Skeletal muscle satellite cell (primary cell): ENCODE results near the gene ELMO1.

Experiments
- H3K27me3 ChIP-seq: 2 replicates; pipeline ENCODE4 v1.7.0; 2013; ENCODE audit warnings: low read length; ENCODE audit not compliant: control insufficient read depth, insufficient read depth
- H3K36me3 ChIP-seq: 2 replicates; pipeline ENCODE4 v1.7.0; 2013; ENCODE audit warnings: mild to moderate bottlenecking, control low read depth, low read length; ENCODE audit not compliant: insufficient read depth
- H3K4me1 ChIP-seq: 2 replicates; pipeline ENCODE4 v1.7.0; 2013; ENCODE audit warnings: low read length; ENCODE audit not compliant: control insufficient read depth, insufficient read depth
- H3K4me2 ChIP-seq: 2 replicates; pipeline ENCODE4 v1.7.0; 2013; ENCODE audit warnings: mild to moderate bottlenecking, low read length
- H3K4me3 ChIP-seq: 2 replicates; pipeline ENCODE4 v1.7.0; 2013; ENCODE audit warnings: low read length
- H3K9ac ChIP-seq: 2 replicates; pipeline ENCODE4 v1.7.0; 2013; ENCODE audit warnings: mild to moderate bottlenecking, low read depth, low read length, moderate library complexity
- H3K9me3 ChIP-seq: replicated peaks from 2 replicates; pipeline ENCODE4 v1.7.0; 2013; ENCODE audit warnings: mild to moderate bottlenecking, control low read depth, low read length

ELMO1 gene

DNA sequence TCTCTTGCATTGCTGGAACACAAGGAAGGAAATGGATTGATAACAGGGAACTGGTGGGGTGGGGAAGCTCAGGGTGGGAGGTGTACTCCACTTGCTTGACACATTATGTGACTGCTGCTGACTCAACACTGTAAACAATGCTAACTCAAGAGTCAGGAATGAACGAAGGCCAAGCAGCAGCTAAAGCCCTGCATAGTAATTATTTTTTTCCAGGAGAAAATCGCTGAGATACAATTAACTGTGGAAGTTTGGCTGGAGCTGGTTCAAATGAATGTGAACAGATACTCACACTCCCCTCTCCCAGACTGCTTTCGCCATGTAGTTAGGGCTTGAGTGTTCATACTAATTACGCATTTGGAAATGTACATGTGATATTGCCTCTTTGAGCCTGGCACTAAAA is 553.5 kb downstream of the ELMO1 start:
- Histone ChIP-seq H3K9me3 (no peaks in the 10 kb centered on the region), H3K9ac (no peak overlapping the region), H3K4me2 (no peak overlapping the region), H3K4me1 (no peaks in the 10 kb centered on the region), H3K36me3 (no peaks in the 10 kb centered on the region), H3K4me3 (no peak overlapping the region), H3K27me3 (no peaks in the 10 kb centered on the region)

DNA sequence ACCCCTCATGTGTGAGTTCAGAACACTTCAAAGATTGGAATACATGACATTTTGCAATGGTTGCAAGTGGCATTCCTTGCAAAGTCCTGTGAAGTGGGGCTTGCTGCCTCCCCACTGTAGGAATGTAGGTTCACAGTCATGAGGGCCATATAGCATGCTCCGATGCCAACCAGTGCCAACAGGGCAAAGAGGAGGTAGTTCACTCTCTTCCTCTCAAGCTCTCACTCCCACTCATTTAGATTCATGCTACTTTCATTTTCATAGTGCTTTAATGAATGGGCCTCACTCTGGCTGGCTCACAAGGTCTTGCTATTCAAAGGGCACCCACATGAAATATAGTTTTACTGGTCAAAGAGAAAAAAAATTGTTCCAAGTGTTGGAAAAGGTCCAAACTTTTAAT is 554.5 kb downstream of the ELMO1 start:
- H3K4me2 ChIP-seq = no peak overlapping the region
- no peaks in the 10 kb centered on the region for H3K27me3 ChIP-seq
- H3K9me3 ChIP-seq = no peaks in the 10 kb centered on the region
- H3K4me3 ChIP-seq = no peak overlapping the region
- H3K36me3 ChIP-seq = no peaks in the 10 kb centered on the region
- H3K4me1 ChIP-seq = no peaks in the 10 kb centered on the region
- no peak overlapping the region for H3K9ac ChIP-seq

DNA sequence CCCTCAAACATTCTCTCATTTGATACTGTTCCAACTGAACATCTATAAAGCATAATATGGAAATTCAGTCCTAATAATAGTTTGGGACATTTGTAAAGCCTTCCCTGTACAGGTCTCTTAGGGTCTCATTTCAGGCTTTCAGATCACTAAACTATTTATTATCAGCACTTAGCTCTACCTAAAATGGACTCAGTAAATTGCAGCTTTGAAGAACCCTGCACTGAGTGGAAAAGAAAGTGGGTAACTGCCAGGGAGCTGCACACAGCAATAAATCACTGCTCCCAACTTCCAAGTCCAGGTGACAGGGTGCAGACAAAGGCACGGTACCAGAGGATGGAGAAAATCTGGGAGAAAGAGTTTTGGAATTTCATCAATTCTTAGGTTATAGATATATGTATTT is 559.5 kb downstream of the ELMO1 start:
- no peak overlapping the region for H3K4me2 ChIP-seq
- no peak overlapping the region for H3K9ac ChIP-seq
- no peak overlapping the region for H3K4me3 ChIP-seq
- H3K36me3 ChIP-seq = no peaks in the 10 kb centered on the region
- H3K9me3 ChIP-seq = no peaks in the 10 kb centered on the region
- H3K4me1 ChIP-seq = no peaks in the 10 kb centered on the region
- H3K27me3 ChIP-seq = no peaks in the 10 kb centered on the region

DNA sequence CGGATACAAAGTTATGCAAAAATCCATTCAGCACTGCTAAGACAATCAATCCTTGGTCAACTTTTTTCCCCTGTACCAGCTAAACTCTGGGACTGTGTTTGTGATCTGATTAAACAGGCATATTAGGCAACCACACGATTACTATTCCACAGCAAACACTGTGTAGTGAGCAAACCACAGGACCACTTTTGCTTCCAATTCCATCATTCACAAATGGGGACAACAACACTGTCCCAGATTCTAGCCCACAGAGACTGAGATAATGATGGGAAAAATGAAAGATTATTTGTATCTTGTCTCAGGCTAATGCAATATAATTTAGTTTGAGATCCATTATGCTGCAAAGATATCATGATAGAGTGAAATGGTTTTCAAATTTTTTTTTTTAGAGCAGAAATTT is 560.7 kb downstream of the ELMO1 start:
- H3K4me1 ChIP-seq = no peaks in the 10 kb centered on the region
- H3K4me3 ChIP-seq = no peak overlapping the region
- H3K36me3 ChIP-seq = no peaks in the 10 kb centered on the region
- no peak overlapping the region for H3K4me2 ChIP-seq
- H3K9ac ChIP-seq = no peak overlapping the region
- H3K27me3 ChIP-seq = no peaks in the 10 kb centered on the region
- no peaks in the 10 kb centered on the region for H3K9me3 ChIP-seq

DNA sequence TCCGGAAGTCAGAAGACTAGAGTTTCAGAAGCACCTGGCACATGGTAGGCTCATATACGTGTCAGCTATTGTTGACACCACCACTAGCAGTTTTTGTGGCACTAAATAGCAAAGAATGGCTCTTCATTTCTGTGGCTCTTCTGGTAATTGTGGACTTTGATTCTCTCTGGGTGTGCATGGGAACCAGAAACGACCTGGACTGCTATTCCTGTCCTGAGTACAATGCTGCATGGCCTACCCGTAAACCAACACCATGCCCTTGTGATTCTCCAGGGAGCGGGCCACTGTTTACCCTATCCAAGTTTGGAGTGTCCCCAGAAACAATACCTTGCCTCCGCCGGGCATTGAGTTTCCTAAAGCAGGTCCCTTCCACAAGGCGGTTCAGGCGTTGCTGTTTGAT is 561.4 kb downstream of the ELMO1 start:
- Histone ChIP-seq H3K4me2 (no peak overlapping the region), H3K36me3 (no peaks in the 10 kb centered on the region), H3K9ac (no peak overlapping the region)

DNA sequence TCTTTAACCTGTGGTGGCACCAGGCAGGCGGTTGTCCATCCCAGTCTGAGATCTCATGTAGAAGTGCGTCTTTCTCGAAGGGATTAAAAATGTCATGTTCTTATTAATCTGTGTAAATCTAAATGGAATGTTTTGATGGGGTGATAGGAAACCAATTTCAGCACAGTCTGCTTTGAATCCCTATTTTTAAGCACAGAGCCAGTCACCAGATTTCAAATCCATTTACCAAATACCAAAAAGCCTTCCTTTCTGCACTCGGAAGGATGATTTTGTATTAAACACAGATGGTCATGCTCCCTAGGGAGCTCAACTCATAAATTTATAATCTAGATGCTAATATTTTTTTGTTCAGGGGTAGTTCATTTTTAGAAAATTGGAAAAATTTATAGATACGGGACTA is 563.8 kb downstream of the ELMO1 start:
- no peaks in the 10 kb centered on the region for H3K27me3 ChIP-seq
- no peaks in the 10 kb centered on the region for H3K9me3 ChIP-seq
- no peaks in the 10 kb centered on the region for H3K4me1 ChIP-seq
- no peaks in the 10 kb centered on the region for H3K36me3 ChIP-seq
- H3K4me3 ChIP-seq = no peak overlapping the region
- no peak overlapping the region for H3K9ac ChIP-seq
- H3K4me2 ChIP-seq = no peak overlapping the region

More for the DNA sequence above, 561.4 kb downstream of the ELMO1 start:
- Histone ChIP-seq H3K27me3 (no peaks in the 10 kb centered on the region), H3K4me1 (no peaks in the 10 kb centered on the region), H3K9me3 (no peaks in the 10 kb centered on the region), H3K4me3 (no peak overlapping the region)

DNA sequence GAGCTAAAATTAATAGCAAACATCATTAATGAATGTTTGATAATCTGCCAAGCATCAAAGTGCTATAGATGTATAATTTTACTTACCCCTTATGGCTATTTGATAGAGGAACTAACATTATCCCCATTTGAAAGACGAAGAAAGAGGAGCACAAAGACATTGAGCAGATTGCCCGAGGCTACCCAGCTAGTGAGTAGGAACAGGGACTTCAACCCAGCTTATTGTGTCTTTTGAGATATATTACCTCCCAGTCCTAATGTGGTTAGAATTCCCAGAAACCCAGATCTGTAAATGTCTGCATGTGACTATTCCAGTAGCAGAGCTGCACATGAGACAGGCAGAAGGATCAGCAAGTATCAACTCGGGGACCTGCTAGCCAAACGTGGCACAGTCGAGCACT is 564.3 kb downstream of the ELMO1 start:
- Histone ChIP-seq H3K4me2 (no peak overlapping the region), H3K36me3 (no peaks in the 10 kb centered on the region), H3K9ac (no peak overlapping the region), H3K9me3 (no peaks in the 10 kb centered on the region), H3K4me3 (no peak overlapping the region), H3K4me1 (no peaks in the 10 kb centered on the region), H3K27me3 (no peaks in the 10 kb centered on the region)

DNA sequence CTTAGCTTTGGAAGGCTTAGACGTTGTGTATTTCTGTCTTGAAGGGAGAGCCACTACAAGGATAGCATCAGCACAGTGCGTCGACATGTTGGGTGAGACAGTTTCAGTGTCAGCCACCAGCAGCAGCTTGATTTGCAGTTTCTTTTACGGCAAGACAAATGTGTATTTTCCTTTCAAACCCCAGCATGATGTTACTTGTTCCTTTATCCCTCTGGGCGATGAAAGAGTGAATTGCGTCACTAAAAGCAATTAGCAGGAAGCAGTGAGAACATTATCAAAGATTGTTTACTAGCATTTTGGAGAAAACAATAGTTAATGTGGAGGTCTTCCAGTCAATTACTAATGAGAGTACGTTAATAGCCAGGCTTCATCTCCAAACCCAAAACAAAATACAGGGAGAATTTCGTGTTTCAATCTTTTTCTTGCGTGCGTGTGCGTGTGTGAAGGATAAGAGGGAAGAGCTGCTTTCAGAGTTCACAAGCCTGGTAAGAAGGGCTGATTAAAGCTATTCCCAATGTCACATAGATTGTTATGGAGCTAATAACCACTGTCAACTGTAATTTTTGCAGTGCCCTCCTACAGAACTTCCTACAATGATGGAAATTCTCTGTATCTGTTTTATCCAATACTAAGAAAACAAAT is 567.3 kb downstream of the ELMO1 start:
- H3K27me3 ChIP-seq = no peaks in the 10 kb centered on the region
- H3K4me1 ChIP-seq = no peaks in the 10 kb centered on the region
- no peak overlapping the region for H3K4me2 ChIP-seq
- H3K9ac ChIP-seq = no peak overlapping the region
- H3K4me3 ChIP-seq = no peak overlapping the region
- no peaks in the 10 kb centered on the region for H3K9me3 ChIP-seq
- no peaks in the 10 kb centered on the region for H3K36me3 ChIP-seq

DNA sequence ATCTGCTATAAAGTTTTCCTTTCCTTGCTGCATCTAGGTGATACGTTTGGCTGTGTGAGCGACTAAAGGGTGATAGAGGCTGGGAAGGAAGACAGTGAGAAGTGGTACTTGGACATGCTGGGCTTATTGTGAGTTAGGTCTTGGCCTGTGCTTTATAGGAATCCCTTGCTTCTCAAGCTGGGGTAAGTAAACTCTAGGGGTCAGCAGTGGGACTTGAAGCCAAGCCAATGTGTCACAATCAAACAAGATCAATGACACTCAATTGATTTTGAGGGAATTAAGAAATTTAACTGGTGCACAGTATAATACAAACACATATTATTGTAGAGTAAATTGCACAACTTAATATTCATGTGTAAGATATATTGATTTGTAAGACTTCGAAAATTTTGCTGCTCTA is 568.6 kb downstream of the ELMO1 start:
- no peaks in the 10 kb centered on the region for H3K27me3 ChIP-seq
- H3K36me3 ChIP-seq = no peaks in the 10 kb centered on the region
- no peaks in the 10 kb centered on the region for H3K9me3 ChIP-seq
- H3K9ac ChIP-seq = no peak overlapping the region
- no peak overlapping the region for H3K4me3 ChIP-seq
- H3K4me2 ChIP-seq = no peak overlapping the region
- no peaks in the 10 kb centered on the region for H3K4me1 ChIP-seq

DNA sequence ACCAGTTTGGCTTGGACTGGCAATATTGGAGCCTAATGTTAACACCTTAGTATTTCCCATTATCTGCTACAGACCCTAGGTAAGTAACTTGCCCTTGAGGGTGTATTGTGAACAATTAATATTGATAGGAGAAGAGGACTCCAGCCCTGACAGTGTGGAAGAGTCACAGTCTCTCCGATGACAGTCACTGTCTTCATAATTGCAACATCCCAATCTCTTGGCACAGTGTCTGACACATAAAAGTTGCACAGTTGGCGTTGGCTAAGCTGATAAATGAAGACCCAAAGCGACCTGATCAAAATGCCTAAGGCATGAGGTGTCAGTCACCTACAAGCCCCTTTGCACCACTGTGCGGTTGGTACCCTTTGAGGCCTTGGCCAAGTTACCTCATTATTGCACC is 569.6 kb downstream of the ELMO1 start:
- no peaks in the 10 kb centered on the region for H3K9me3 ChIP-seq
- no peaks in the 10 kb centered on the region for H3K27me3 ChIP-seq
- no peak overlapping the region for H3K9ac ChIP-seq
- H3K4me1 ChIP-seq = no peaks in the 10 kb centered on the region
- no peak overlapping the region for H3K4me3 ChIP-seq
- H3K4me2 ChIP-seq = no peak overlapping the region
- no peaks in the 10 kb centered on the region for H3K36me3 ChIP-seq

DNA sequence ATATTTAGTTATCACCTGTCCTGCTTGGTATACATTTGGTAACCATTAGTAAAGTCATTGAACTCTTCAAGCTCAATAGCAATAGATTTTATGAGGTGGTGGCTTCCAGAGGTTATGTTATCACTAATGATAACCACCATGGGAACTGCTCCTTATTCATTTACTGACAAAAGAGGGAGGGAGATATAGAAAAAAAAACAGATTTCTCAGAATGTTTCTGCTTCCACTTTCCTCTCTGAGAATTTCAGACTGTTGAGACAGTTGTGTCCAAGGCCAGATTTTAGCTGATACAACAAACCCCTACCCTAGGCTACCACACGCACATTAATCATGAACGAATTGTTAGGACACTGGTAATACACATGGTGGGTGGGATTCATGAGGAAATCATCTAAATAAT is 570.4 kb downstream of the ELMO1 start:
- no peaks in the 10 kb centered on the region for H3K4me1 ChIP-seq
- no peak overlapping the region for H3K9ac ChIP-seq
- no peaks in the 10 kb centered on the region for H3K9me3 ChIP-seq
- no peaks in the 10 kb centered on the region for H3K36me3 ChIP-seq
- no peaks in the 10 kb centered on the region for H3K27me3 ChIP-seq
- no peak overlapping the region for H3K4me2 ChIP-seq
- no peak overlapping the region for H3K4me3 ChIP-seq

DNA sequence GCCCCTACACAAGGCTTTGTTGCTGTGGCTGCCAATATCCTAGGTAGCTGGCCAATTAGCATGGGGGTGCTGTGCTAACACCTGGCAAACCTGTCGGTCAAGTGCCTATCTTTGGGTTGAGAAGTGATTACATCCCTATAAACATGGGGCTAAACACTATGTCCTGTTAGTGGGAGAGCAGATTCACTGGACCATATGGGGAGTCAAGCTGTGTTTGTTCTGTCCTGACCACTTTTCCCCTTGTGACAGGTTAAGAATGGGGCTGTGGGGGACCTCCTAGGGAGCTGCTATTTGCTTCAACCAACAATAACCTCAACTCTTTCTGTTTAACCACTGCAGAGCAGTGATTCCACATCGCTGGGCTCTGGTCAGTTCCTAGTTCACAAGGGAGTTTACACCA is 572.9 kb downstream of the ELMO1 start:
- Histone ChIP-seq H3K27me3 (no peaks in the 10 kb centered on the region), H3K9me3 (no peaks in the 10 kb centered on the region), H3K9ac (no peak overlapping the region), H3K4me1 (no peaks in the 10 kb centered on the region), H3K4me3 (no peak overlapping the region), H3K36me3 (no peaks in the 10 kb centered on the region), H3K4me2 (no peak overlapping the region)
